Muscle of leg (tissue), 11 donors: Measurements from ENCODE around the gene CRYGN. TPM values are rescaled to one million over a fixed set of nuclear protein-coding genes. Genes with fewer than 3 reads are reported as not detected.
A peak's percentile ranks its signal among the peaks of the same experiment; 100 is the strongest.

Source experiments
- DNase-seq: peaks from one replicate; pipeline ENCODE4 v3.0.0; 2013
- H3K27ac ChIP-seq: one replicate; pipeline ENCODE4 v1.5.1; 2013; ENCODE audit warnings: mild to moderate bottlenecking, low read length, control low read depth
- H3K27me3 ChIP-seq: one replicate; pipeline ENCODE4 v1.6.1; 2013; ENCODE audit warnings: low read length; ENCODE audit not compliant: control insufficient read depth, insufficient read depth
- H3K36me3 ChIP-seq: one replicate; pipeline ENCODE4 v1.6.1; 2013; ENCODE audit warnings: low read length; ENCODE audit not compliant: control insufficient read depth, insufficient read depth
- H3K4me1 ChIP-seq: one replicate; pipeline ENCODE4 v1.6.1; 2013; ENCODE audit warnings: low read length; ENCODE audit not compliant: control insufficient read depth, insufficient read depth
- H3K4me3 ChIP-seq: one replicate; pipeline ENCODE4 v1.5.1; 2013; ENCODE audit warnings: low read length, control low read depth
- H3K9me3 ChIP-seq: replicated peaks from 2 replicates; pipeline ENCODE4 v1.6.1; 2013; ENCODE audit warnings: low read depth, low read length; ENCODE audit not compliant: control insufficient read depth
- WGBS: methylation state at CpG from one replicate; pipeline ENCODE4 v1.1.5; 2013; ENCODE audit warnings: missing lambda C conversion rate; ENCODE audit not compliant: insufficient coverage; 5-methylcytosine and 5-hydroxymethylcytosine counted together
- polyA plus RNA-seq, 8 donors: library from polyadenylated mRNA; unstranded; fragments of 120-200 nt; gene quantifications; one replicate each; pipeline versions ENCODE4 v1.2.1 to v1.2.3, GENCODE V29; 2013; ENCODE audit warnings: inconsistent platforms in 1 of 8, low replicate concordance in 1 of 8; ENCODE audit not compliant: insufficient read length in 8 of 8, insufficient read depth in 1 of 8
- total RNA-seq: library from RNA; stranded (reverse); fragments of 120-200 nt; gene quantifications from one replicate; pipeline ENCODE4 v1.2.4, GENCODE V29; 2013

The CRYGN gene
- total and polyA plus RNA-seq, 9 donors = 0.05 to 0.41 (median 0.12) TPM; not detected in 3

GRCh38 chr7:151451626-151452571, 12.0 kb upstream of the CRYGN start:
- 82% methylated on average over 13 of the region's 23 CpGs for WGBS
- Histone ChIP-seq H3K4me3 (no peak overlapping the region), H3K4me1 (no peaks in the 10 kb centered on the region), H3K27me3 (peaks cover 5% of the 10 kb centered on the region), H3K9me3 (no peaks in the 10 kb centered on the region), H3K36me3 (no peaks in the 10 kb centered on the region), H3K27ac (no peak overlapping the region)
- DNase-seq = no peak

- 73% methylated on average over 4 of the region's 5 CpGs for WGBS
- Histone ChIP-seq H3K36me3 (no peaks in the 10 kb centered on the region), H3K9me3 (no peaks in the 10 kb centered on the region), H3K4me1 (no peaks in the 10 kb centered on the region), H3K4me3 (no peak overlapping the region), H3K27ac (no peak overlapping the region), H3K27me3 (peaks cover 7% of the 10 kb centered on the region)
- DNase-seq = no peak
These were observed 11.2 kb upstream of the CRYGN start for GRCh38 chr7:151451156-151451555.

GRCh38 chr7:151449990-151450389, 10.0 kb upstream of the CRYGN start:
- H3K36me3 ChIP-seq = no peaks in the 10 kb centered on the region
- WGBS = 77% methylated on average over 5 of the region's 9 CpGs
- H3K27ac ChIP-seq = no peak overlapping the region
- H3K27me3 ChIP-seq = peaks cover 4% of the 10 kb centered on the region
- DNase-seq = no peak
- no peaks in the 10 kb centered on the region for H3K4me1 ChIP-seq
- no peak overlapping the region for H3K4me3 ChIP-seq
- H3K9me3 ChIP-seq = no peaks in the 10 kb centered on the region

GRCh38 chr7:151448261-151449252, 8.6 kb upstream of the CRYGN start:
- no peak overlapping the region for H3K27ac ChIP-seq
- no peaks in the 10 kb centered on the region for H3K9me3 ChIP-seq
- 2% methylated on average over 41 of the region's 61 CpGs for WGBS

GRCh38 chr7:151447901-151448260, 7.9 kb upstream of the CRYGN start:
- Histone ChIP-seq H3K4me3 (peak overlapping the region; percentile 53), H3K4me1 (peaks cover under 1% of the 10 kb centered on the region), H3K27me3 (peaks cover 4% of the 10 kb centered on the region), H3K9me3 (no peaks in the 10 kb centered on the region), H3K27ac (no peak overlapping the region), H3K36me3 (no peaks in the 10 kb centered on the region)
- no peak for DNase-seq
- 28% methylated on average over 13 of the region's 26 CpGs for WGBS

More at GRCh38 chr7:151448261-151449252, 8.6 kb upstream of the CRYGN start:
- Histone ChIP-seq H3K36me3 (no peaks in the 10 kb centered on the region), H3K27me3 (peaks cover 4% of the 10 kb centered on the region), H3K4me3 (peak overlapping the region; percentile 53), H3K4me1 (no peaks in the 10 kb centered on the region)
- peak; percentile 72 for DNase-seq

DNA sequence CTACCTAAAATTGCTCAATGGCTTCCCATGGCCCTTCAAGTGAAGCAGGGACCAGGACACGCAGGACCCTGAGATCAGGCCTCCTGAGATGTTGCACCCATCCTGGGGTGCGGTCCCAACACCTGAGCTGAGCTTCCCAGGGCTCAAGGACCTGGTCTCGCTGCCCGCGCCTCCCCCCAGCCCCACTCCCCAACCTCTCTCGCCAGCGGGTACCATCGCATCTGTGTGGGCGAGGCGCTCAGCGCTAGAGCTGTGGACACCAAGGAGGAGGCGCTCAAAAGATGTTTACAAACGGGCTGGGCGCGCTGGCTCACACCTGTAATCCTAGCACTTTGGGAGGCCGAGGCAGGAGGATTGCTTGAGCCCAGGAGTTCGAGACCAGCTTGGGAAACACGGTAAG, 7.4 kb upstream of the CRYGN start:
- no peak overlapping the region for H3K27ac ChIP-seq
- peaks cover 4% of the 10 kb centered on the region for H3K27me3 ChIP-seq
- no peak overlapping the region for H3K4me3 ChIP-seq
- no peaks in the 10 kb centered on the region for H3K36me3 ChIP-seq
- WGBS = 99% methylated on average over 12 of the region's 18 CpGs
- peaks cover 2% of the 10 kb centered on the region for H3K9me3 ChIP-seq
- DNase-seq = no peak
- peaks cover 2% of the 10 kb centered on the region for H3K4me1 ChIP-seq

- H3K36me3 ChIP-seq = no peaks in the 10 kb centered on the region
- H3K27me3 ChIP-seq = peaks cover 4% of the 10 kb centered on the region
- DNase-seq = no peak
- no peak overlapping the region for H3K4me3 ChIP-seq
- peaks cover 3% of the 10 kb centered on the region for H3K4me1 ChIP-seq
- H3K27ac ChIP-seq = no peak overlapping the region
- WGBS = 83% methylated on average over 1 of the region's 2 CpGs
- H3K9me3 ChIP-seq = peaks cover 2% of the 10 kb centered on the region
These were observed 6.5 kb upstream of the CRYGN start for GRCh38 chr7:151446412-151446811.

- H3K4me1 ChIP-seq = peaks cover 19% of the 10 kb centered on the region
- H3K27ac ChIP-seq = no peak overlapping the region
- H3K36me3 ChIP-seq = no peaks in the 10 kb centered on the region
- peaks cover 18% of the 10 kb centered on the region for H3K27me3 ChIP-seq
- H3K4me3 ChIP-seq = no peak overlapping the region
- peaks cover 2% of the 10 kb centered on the region for H3K9me3 ChIP-seq
- DNase-seq = no peak
- no CpG with 5 or more reads among the region's 1 CpG for WGBS
These were observed 4.7 kb upstream of the CRYGN start for GRCh38 chr7:151444632-151445031.

DNA sequence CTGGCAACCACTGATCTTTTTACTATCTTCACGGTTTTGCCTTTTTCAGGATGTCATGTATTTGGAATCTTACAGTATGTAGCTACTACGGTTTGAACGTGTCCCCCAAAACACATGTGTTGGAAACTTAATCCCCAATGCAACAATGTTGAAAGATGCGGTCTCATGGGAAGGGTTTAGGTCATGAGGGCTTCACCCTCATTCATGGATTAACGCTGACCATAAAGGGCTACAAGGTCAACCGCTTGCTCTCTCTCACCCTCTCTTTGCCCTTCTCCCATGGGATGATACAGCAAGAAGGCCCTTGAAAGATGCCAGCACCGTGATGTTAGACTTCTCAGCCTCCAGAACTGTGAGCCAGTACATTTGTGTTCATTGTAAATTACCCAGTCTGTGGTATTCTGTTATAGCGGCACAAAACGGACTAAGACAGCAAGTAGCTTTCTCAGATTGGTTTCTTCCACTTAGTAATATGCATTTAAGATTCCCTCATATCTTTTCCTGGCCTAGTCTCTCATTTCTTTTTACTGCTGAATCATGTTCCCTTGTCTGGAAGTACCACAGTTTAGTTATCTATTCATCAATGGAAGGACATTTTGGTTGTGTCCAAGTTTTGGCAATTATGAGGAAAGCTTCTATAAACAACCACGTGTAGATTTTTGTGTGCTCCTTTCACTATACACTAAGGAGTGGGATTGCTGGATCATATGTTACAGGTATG, 3.0 kb upstream of the CRYGN start:
- WGBS = 55% methylated on average over 3 of the region's 10 CpGs
- DNase-seq = no peak
- Histone ChIP-seq H3K27ac (no peak overlapping the region), H3K27me3 (peaks cover 24% of the 10 kb centered on the region), H3K4me1 (peaks cover 22% of the 10 kb centered on the region), H3K36me3 (no peaks in the 10 kb centered on the region), H3K4me3 (no peak overlapping the region), H3K9me3 (peaks cover 2% of the 10 kb centered on the region)
